SJCRH30 (cell line): Measurements from ENCODE around the gene C22orf23. TPM values are rescaled to one million over a fixed set of nuclear protein-coding genes. Genes with fewer than 3 reads are reported as not detected.

Experiments used
- DNase-seq, 2 experiments: peaks; one replicate each; pipeline ENCODE4 v3.0.0-alpha.2; 2015 to 2020
- H3K27ac ChIP-seq: fragments of 250-450 bp; sonication (Bioruptor Pico); 2 replicates; pipeline ENCODE4 v1.5.1; 2020; ENCODE audit warnings: mild to moderate bottlenecking, moderate library complexity
- H3K27me3 ChIP-seq: fragments of 250-450 bp; sonication (Bioruptor Pico); 2 replicates; pipeline ENCODE4 v1.5.1; 2020; ENCODE audit warnings: mild to moderate bottlenecking, moderate library complexity
- H3K36me3 ChIP-seq: fragments of 250-450 bp; sonication (Bioruptor Pico); 2 replicates; pipeline ENCODE4 v1.5.1; 2020; ENCODE audit warnings: mild to moderate bottlenecking, moderate library complexity
- H3K4me1 ChIP-seq: fragments of 250-450 bp; sonication (Bioruptor Pico); 2 replicates; pipeline ENCODE4 v1.5.1; 2020; ENCODE audit warnings: mild to moderate bottlenecking, moderate library complexity
- H3K4me3 ChIP-seq: fragments of 250-450 bp; sonication (Bioruptor Pico); 2 replicates; pipeline ENCODE4 v1.5.1; 2020; ENCODE audit warnings: mild to moderate bottlenecking, moderate library complexity
- H3K9me3 ChIP-seq: fragments of 250-450 bp; sonication (Bioruptor Pico); replicated peaks from 2 replicates; pipeline ENCODE4 v1.5.1; 2020; ENCODE audit warnings: mild to moderate bottlenecking, moderate library complexity
- total RNA-seq: library from RNA; depleted of rRNA; stranded (reverse); fragments of >200 nt; shearing (Covaris generic); gene quantifications from 2 replicates; pipeline ENCODE4 v1.2.3, GENCODE V29; 2014

Gene C22orf23
- total RNA-seq, 1 experiment from 2014 or later, result not detected

DNA sequence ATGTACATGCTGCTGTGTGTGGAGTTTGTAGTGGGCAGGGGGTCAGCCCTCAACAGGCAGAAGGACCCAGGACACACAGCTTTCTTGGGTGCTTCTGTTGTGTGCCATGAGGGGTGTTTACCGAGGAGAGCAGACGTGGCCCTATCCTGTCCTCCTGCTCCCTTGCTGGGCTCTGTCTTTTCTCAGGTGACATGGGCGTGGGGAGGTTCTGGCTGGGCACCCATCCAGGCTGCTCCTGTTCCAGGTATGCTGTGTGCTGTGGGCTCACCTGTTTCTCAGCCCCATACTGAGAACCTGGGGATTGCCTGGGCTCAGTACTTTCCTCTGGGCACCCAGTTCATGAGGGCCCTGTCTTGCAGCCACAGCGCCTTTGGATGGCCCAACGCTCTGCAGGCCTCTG is 24.0 kb downstream of the C22orf23 start:
- H3K27ac ChIP-seq, result no peak overlapping the region
- peaks cover 9% of the 10 kb centered on the region for H3K4me1 ChIP-seq
- H3K36me3 ChIP-seq, result no peaks in the 10 kb centered on the region; the same call in 1 of the 2 replicates
- DNase-seq, result no peak
- no peak overlapping the region for H3K4me3 ChIP-seq
- no peaks in the 10 kb centered on the region for H3K27me3 ChIP-seq
- H3K9me3 ChIP-seq, result no peaks in the 10 kb centered on the region

DNA sequence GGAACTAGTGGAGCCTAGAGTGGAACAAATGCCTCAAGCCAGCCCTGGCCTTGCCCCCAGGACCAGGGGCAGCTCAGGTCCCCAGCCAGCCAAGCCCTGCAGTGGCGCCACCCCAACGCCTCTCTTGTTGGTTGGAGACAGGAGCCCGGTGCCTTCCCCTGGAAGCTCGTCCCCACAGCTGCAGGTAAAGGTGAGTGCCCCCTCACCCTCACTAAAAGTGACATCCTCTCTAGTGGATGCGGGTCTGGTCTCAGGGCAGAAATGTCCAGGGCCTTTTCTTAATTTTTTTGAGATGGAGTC is 25.8 kb downstream of the C22orf23 start:
- H3K27me3 ChIP-seq, result no peaks in the 10 kb centered on the region
- H3K4me3 ChIP-seq, result no peak overlapping the region
- H3K36me3 ChIP-seq, result no peaks in the 10 kb centered on the region; the same call in 1 of the 2 replicates
- DNase-seq, result no peak
- H3K27ac ChIP-seq, result no peak overlapping the region
- no peaks in the 10 kb centered on the region for H3K9me3 ChIP-seq
- no peaks in the 10 kb centered on the region for H3K4me1 ChIP-seq

GRCh38 chr22:37926771-37927636 is 26.4 kb downstream of the C22orf23 start:
- H3K27me3 ChIP-seq, result no peaks in the 10 kb centered on the region
- DNase-seq, result no peak
- no peaks in the 10 kb centered on the region for H3K4me1 ChIP-seq
- H3K27ac ChIP-seq, result no peak overlapping the region
- H3K9me3 ChIP-seq, result no peaks in the 10 kb centered on the region
- H3K36me3 ChIP-seq, result no peaks in the 10 kb centered on the region
- H3K4me3 ChIP-seq, result no peak overlapping the region

DNA sequence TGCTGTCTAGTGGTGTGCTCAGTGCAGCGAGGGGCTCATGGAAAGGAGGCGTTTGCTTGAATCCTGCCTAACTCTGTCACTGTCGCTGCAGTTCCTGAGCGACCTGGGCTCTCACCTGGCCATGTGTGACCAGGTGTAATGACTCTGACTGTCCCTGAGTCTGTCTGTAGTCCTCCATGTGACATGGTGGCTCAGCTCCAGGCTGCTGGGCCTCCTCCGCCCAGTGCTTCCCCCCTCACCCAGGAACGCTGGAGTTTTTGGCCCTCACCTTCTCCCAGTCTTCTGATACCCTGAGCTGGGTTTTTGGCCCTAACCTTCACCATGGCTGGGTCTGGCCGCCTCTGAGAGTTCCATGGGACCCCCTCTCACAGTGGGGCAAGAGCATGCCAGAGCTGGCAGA is 27.0 kb downstream of the C22orf23 start:
- H3K4me3 ChIP-seq, result no peak overlapping the region
- no peaks in the 10 kb centered on the region for H3K27me3 ChIP-seq
- H3K27ac ChIP-seq, result no peak overlapping the region
- no peaks in the 10 kb centered on the region for H3K4me1 ChIP-seq
- H3K36me3 ChIP-seq, result no peaks in the 10 kb centered on the region
- no peaks in the 10 kb centered on the region for H3K9me3 ChIP-seq
- no peak for DNase-seq

GRCh38 chr22:37925767-37926166 is 27.6 kb downstream of the C22orf23 start:
- H3K36me3 ChIP-seq, result no peaks in the 10 kb centered on the region
- DNase-seq, result no peak
- H3K27ac ChIP-seq, result no peak overlapping the region

DNA sequence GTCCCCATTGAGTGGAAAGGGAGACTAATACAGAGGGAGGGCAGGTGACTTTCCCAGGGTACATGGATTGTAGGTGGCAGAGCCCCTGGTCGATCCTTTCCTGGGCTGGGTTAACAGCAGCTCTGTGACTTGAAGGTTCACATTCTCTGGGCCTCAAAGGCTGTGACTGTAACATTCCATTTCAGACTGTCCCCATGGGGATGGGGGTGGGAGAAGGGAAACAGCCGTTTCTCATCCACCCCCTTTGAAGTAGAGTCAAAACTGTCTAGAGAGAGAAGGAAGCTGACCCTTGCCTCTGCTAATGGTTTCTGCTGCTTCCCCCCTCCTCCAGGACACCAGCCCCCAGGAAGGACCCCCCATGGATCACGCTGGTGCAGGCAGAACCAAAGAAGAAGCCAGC is 28.1 kb downstream of the C22orf23 start:
- no peaks in the 10 kb centered on the region for H3K27me3 ChIP-seq
- H3K36me3 ChIP-seq, result no peaks in the 10 kb centered on the region
- H3K27ac ChIP-seq, result no peak overlapping the region
- no peaks in the 10 kb centered on the region for H3K9me3 ChIP-seq
- H3K4me1 ChIP-seq, result no peaks in the 10 kb centered on the region
- no peak overlapping the region for H3K4me3 ChIP-seq
- DNase-seq, result no peak

More at GRCh38 chr22:37925767-37926166, 27.6 kb downstream of the C22orf23 start:
- H3K4me1 ChIP-seq, result no peaks in the 10 kb centered on the region
- no peaks in the 10 kb centered on the region for H3K9me3 ChIP-seq
- no peak overlapping the region for H3K4me3 ChIP-seq
- H3K27me3 ChIP-seq, result no peaks in the 10 kb centered on the region

DNA sequence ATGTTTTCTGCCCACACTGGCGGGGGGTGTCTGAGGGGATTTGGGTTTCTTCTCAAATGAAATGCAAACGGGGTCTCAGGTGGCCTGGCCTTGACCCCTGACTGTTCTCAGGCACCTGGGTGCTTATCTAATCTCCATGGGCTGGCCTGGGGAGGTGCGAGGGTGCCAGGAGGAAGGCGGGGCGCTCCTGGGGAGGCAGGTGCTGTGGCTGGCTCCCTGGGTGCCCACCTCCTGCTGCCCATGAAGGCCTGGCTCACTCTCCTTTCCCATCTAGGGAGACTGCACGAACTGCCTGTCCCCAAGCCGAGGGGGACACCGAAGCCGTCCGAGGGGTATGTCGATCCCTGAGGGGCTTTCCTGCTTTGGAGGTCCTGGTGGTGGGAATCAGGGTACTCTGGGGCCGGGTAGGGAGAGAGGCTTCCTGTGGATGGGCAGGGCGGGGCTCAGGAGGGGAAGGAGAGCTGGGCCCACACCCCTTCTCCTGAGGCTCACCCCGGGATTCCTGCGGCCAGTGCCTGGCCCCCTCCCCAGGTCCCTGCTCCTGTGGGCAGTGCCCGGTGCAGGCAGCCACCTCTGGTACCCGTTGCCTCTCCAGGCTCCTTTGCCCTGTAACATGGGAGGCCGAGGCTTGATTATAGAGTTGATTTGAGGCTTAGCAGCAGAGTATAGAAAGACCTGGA is 28.9 kb downstream of the C22orf23 start:
- Histone ChIP-seq H3K9me3 (no peaks in the 10 kb centered on the region), H3K27ac (no peak overlapping the region), H3K36me3 (no peaks in the 10 kb centered on the region), H3K4me3 (no peak overlapping the region), H3K4me1 (no peaks in the 10 kb centered on the region), H3K27me3 (no peaks in the 10 kb centered on the region)
- DNase-seq, result no peak

DNA sequence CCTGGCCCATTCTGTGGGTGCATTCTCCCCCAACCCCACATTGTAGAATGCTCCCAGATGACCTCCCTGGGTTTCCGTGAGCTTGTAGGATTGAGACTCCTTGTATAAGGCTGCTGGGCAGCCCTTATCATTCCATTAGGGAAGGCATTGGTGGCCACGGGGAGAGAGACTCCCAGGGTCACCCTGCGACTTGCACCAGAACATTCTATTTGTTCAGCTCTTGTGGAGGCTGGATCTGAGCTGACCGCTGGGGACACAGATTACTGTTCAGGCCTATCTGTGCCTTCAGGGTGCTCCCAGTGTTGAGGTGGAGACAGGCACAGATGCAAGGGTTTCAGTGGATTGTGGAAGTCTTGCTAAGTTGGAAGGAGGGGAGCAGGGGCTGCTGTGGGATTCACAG is 29.5 kb downstream of the C22orf23 start:
- Histone ChIP-seq H3K27ac (no peak overlapping the region), H3K36me3 (no peaks in the 10 kb centered on the region), H3K27me3 (no peaks in the 10 kb centered on the region), H3K4me3 (no peak overlapping the region), H3K4me1 (no peaks in the 10 kb centered on the region), H3K9me3 (no peaks in the 10 kb centered on the region)
- no peak for DNase-seq

DNA sequence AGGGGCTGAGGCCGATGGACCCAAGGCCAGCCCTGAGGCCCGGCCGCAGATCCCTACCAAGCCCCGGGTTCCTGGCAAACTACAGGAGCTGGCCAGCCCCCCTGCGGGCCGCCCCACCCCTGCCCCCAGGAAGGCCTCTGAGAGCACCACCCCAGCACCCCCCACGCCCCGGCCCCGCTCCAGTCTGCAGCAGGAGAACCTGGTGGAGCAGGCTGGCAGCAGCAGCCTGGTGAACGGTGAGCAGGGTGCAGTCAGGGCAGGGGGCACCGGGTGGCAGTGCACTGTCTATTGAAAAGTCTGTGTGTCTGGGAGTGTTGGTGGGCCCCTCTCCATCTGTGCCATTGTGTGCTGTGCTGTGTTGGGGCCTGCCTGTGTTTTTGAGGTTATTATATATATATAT is 31.2 kb downstream of the C22orf23 start:
- no peaks in the 10 kb centered on the region for H3K36me3 ChIP-seq
- no peak for DNase-seq

GRCh38 chr22:37920126-37920525 is 33.3 kb downstream of the C22orf23 start:
- Histone ChIP-seq H3K27me3 (no peaks in the 10 kb centered on the region), H3K27ac (no peak overlapping the region), H3K9me3 (no peaks in the 10 kb centered on the region), H3K36me3 (no peaks in the 10 kb centered on the region), H3K4me1 (no peaks in the 10 kb centered on the region), H3K4me3 (no peak overlapping the region)
- no peak for DNase-seq

More for the DNA sequence above, 31.2 kb downstream of the C22orf23 start:
- Histone ChIP-seq H3K27ac (no peak overlapping the region), H3K27me3 (no peaks in the 10 kb centered on the region), H3K9me3 (no peaks in the 10 kb centered on the region), H3K4me3 (no peak overlapping the region), H3K4me1 (no peaks in the 10 kb centered on the region)

GRCh38 chr22:37918580-37919270 is 34.7 kb downstream of the C22orf23 start:
- DNase-seq, result no peak
- no peaks in the 10 kb centered on the region for H3K36me3 ChIP-seq
- H3K4me3 ChIP-seq, result no peak overlapping the region
- no peaks in the 10 kb centered on the region for H3K9me3 ChIP-seq
- H3K27ac ChIP-seq, result no peak overlapping the region
- H3K27me3 ChIP-seq, result no peaks in the 10 kb centered on the region
- H3K4me1 ChIP-seq, result no peaks in the 10 kb centered on the region

- Histone ChIP-seq H3K27ac (no peak overlapping the region), H3K4me1 (no peaks in the 10 kb centered on the region), H3K36me3 (no peaks in the 10 kb centered on the region), H3K27me3 (no peaks in the 10 kb centered on the region), H3K9me3 (no peaks in the 10 kb centered on the region), H3K4me3 (no peak overlapping the region)
- DNase-seq, result no peak
Measured at GRCh38 chr22:37917874-37918548, 35.4 kb downstream of the C22orf23 start.

GRCh38 chr22:37916311-37916710 is 37.1 kb downstream of the C22orf23 start:
- H3K9me3 ChIP-seq, result no peaks in the 10 kb centered on the region
- no peak for DNase-seq
- no peak overlapping the region for H3K27ac ChIP-seq
- no peaks in the 10 kb centered on the region for H3K27me3 ChIP-seq
- no peaks in the 10 kb centered on the region for H3K36me3 ChIP-seq
- peaks cover 4% of the 10 kb centered on the region for H3K4me1 ChIP-seq
- no peak overlapping the region for H3K4me3 ChIP-seq

GRCh38 chr22:37913233-37913721 is 40.1 kb downstream of the C22orf23 start:
- no peak overlapping the region for H3K27ac ChIP-seq
- no peak overlapping the region for H3K4me3 ChIP-seq
- H3K36me3 ChIP-seq, result no peaks in the 10 kb centered on the region
- DNase-seq, result no peak
- H3K9me3 ChIP-seq, result no peaks in the 10 kb centered on the region
- H3K4me1 ChIP-seq, result peaks cover 23% of the 10 kb centered on the region
- no peaks in the 10 kb centered on the region for H3K27me3 ChIP-seq

- H3K4me1 ChIP-seq, result peaks cover 23% of the 10 kb centered on the region
- H3K27ac ChIP-seq, result no peak overlapping the region
- DNase-seq, result no peak
- H3K4me3 ChIP-seq, result no peak overlapping the region
- H3K36me3 ChIP-seq, result no peaks in the 10 kb centered on the region
- H3K9me3 ChIP-seq, result no peaks in the 10 kb centered on the region
- H3K27me3 ChIP-seq, result no peaks in the 10 kb centered on the region
Measured at GRCh38 chr22:37912171-37912570, 41.2 kb downstream of the C22orf23 start.
